OCI-LY7 (cell line): ENCODE results near the gene OPALIN. TPM values are rescaled to one million over a fixed set of nuclear protein-coding genes. Genes with fewer than 3 reads are reported as not detected.
"Not testable (repeated sequence)": the region's sequence is repeated elsewhere in the genome, so short reads cannot be mapped to it uniquely, and the experiment has no call there.

Experiments used
- BruUV-seq: library from RNA; stranded (reverse); fragments of 400-500 nt; replicated peaks from 2 replicates; lab custom pipeline; 2021; lab: Mats Ljungman, UMichigan
- CTCF ChIA-PET: fragments of 300-600 bp; sonication (Branson Sonifier 250); formaldehyde crosslinking; loops from one replicate; lab custom pipeline; 2022; ENCODE audit warnings: antibody characterized with exemption; ENCODE audit not compliant: unreplicated experiment; lab: Charles Lee
- POLR2A ChIA-PET: fragments of 300-600 bp; sonication (Branson Sonifier 250); formaldehyde crosslinking; loops from one replicate; lab custom pipeline; 2022; ENCODE audit warnings: antibody characterized with exemption; lab: Charles Lee
- DNase-seq: peaks from one replicate; pipeline ENCODE4 v3.0.0-alpha.2; 2015; ENCODE audit warnings: low spot score
- H2AFZ ChIP-seq: fragments of 200-600 bp; sonication (generic), shearing (Covaris generic); 2 replicates; pipeline ENCODE4 v1.6.1; 2014; ENCODE audit warnings: mild to moderate bottlenecking, antibody characterized with exemption, low read length, moderate library complexity
- H3K27ac ChIP-seq: fragments of 200-600 bp; sonication (generic); 2 replicates; pipeline ENCODE4 v1.5.1; 2014; ENCODE audit warnings: mixed run types, low read depth, mild to moderate bottlenecking, moderate library complexity, low read length, inconsistent platforms; ENCODE audit not compliant: poor library complexity, severe bottlenecking
- H3K36me3 ChIP-seq: fragments of 200-600 bp; sonication (generic); 2 replicates; pipeline ENCODE4 v1.6.1; 2014; ENCODE audit warnings: mild to moderate bottlenecking, antibody characterized with exemption, low read length, moderate library complexity, mixed read lengths; ENCODE audit not compliant: insufficient read depth
- H3K4me1 ChIP-seq: fragments of 200-600 bp; sonication (generic); 2 replicates; pipeline ENCODE4 v1.5.1; 2014; ENCODE audit warnings: mild to moderate bottlenecking, low read length; ENCODE audit not compliant: insufficient read depth, poor library complexity, severe bottlenecking
- H3K4me2 ChIP-seq: fragments of 200-600 bp; sonication (generic); 2 replicates; pipeline ENCODE4 v1.6.1; 2014; ENCODE audit warnings: mild to moderate bottlenecking, low read length
- H3K4me3 ChIP-seq: fragments of 200-600 bp; sonication (generic); 2 replicates; pipeline ENCODE4 v1.5.1; 2014; ENCODE audit warnings: mild to moderate bottlenecking, low read depth, low read length; ENCODE audit not compliant: poor library complexity, severe bottlenecking
- H3K79me2 ChIP-seq: fragments of 200-600 bp; sonication (generic); 2 replicates; pipeline ENCODE4 v1.6.1; 2016; ENCODE audit warnings: low read depth, mild to moderate bottlenecking, low read length, moderate library complexity, mixed read lengths; ENCODE audit not compliant: insufficient read depth
- H3K9me2 ChIP-seq: fragments of 200-600 bp; sonication (generic); 2 replicates; pipeline ENCODE4 v1.6.1; 2016; ENCODE audit warnings: mild to moderate bottlenecking, low read length, mixed read lengths; ENCODE audit not compliant: insufficient read depth
- H3K9me3 ChIP-seq: fragments of 200-600 bp; sonication (generic); 2 replicates; pipeline ENCODE4 v1.6.1; 2014; ENCODE audit warnings: mild to moderate bottlenecking, mixed run types, low read length, mixed read lengths
- H4K20me1 ChIP-seq: fragments of 200-600 bp; sonication (generic); 2 replicates; pipeline ENCODE4 v1.6.1; 2014; ENCODE audit warnings: mild to moderate bottlenecking, antibody characterized with exemption, low read length, moderate library complexity, mixed read lengths; ENCODE audit not compliant: insufficient read depth
- CTCF ChIP-seq: fragments of 200-600 bp; sonication (generic); conservative IDR thresholded peaks from 2 replicates; pipeline ENCODE4 v1.5.1; 2014; ENCODE audit warnings: mild to moderate bottlenecking, antibody characterized with exemption, low read length, moderate library complexity, mixed read lengths
- EZH2phosphoT487 ChIP-seq: fragments of 200-600 bp; sonication (generic); IDR thresholded peaks from 2 replicates; pipeline ENCODE4 v1.6.1; 2018; ENCODE audit warnings: low read depth, borderline replicate concordance, mild to moderate bottlenecking, mixed run types, antibody characterized with exemption, low read length, moderate library complexity, mixed read lengths
- intact Hi-C: fragments of 100-400 bp; cut with micrococcal nuclease; formaldehyde crosslinking; loops from one replicate; pipeline ENCODE4 v1.10.0; 2022; ENCODE audit not compliant: unreplicated experiment
- total RNA-seq, 2 experiments: library from RNA; depleted of rRNA in 1 of 2; stranded (reverse); fragments of >200 nt in 1 of 2; shearing (Covaris generic) in 1 of 2; gene quantifications; 2 replicates each; pipeline ENCODE4 v1.2.3, GENCODE V29; 2014 to 2022

OPALIN gene
- total RNA-seq, 2 experiments from 2014 or later, result not detected

- H3K27ac ChIP-seq, result no peak overlapping the region
- BruUV-seq, result no TSS peak
- H2AFZ ChIP-seq, result no peak overlapping the region
- no peak for DNase-seq
- no peaks in the 10 kb centered on the region for H3K9me2 ChIP-seq
- H3K79me2 ChIP-seq, result no peaks in the 10 kb centered on the region
- TF ChIP-seq CTCF, result no peak
- TF ChIP-seq EZH2phosphoT487, result no peak
- H3K9me3 ChIP-seq, result no peaks in the 10 kb centered on the region
- intact Hi-C loops, result loop anchor here (10.0 kb wide), 1 partner anchor 445 kb away; no protein-coding TSS in a partner anchor
- ChIA-PET CTCF (interaction anchor here (0.7 kb wide), 1 partner anchor 10 kb away, joined by 5 read pairs; no protein-coding TSS in a partner anchor), POLR2A (interaction anchor here (0.9 to 1.2 kb wide), 3 partner anchors 10 to 275 kb away, joined by 3 read pairs; no protein-coding TSS in a partner anchor)
- H3K36me3 ChIP-seq, result no peaks in the 10 kb centered on the region
- no peak overlapping the region for H3K4me3 ChIP-seq
- H4K20me1 ChIP-seq, result no peaks in the 10 kb centered on the region
- no peak overlapping the region for H3K4me2 ChIP-seq
- H3K4me1 ChIP-seq, result peaks cover 29% of the 10 kb centered on the region
Measured at GRCh38 chr10:96309628-96310320, 49.0 kb downstream of the OPALIN start.

GRCh38 chr10:96308854-96309253, 49.9 kb downstream of the OPALIN start:
- not testable (repeated sequence) for H3K27ac ChIP-seq
- POLR2A ChIA-PET, result interaction anchor here (1.7 kb wide), 1 partner anchor 17 kb away, joined by 7 read pairs; no protein-coding TSS in a partner anchor

GRCh38 chr10:96306516-96306915, 52.3 kb downstream of the OPALIN start:
- BruUV-seq, result no TSS peak
- Histone ChIP-seq H4K20me1 (no peaks in the 10 kb centered on the region), H3K36me3 (no peaks in the 10 kb centered on the region), H3K4me1 (peaks cover 36% of the 10 kb centered on the region), H3K4me2 (peak overlapping the region; percentile 68), H3K9me3 (no peaks in the 10 kb centered on the region), H3K79me2 (no peaks in the 10 kb centered on the region), H2AFZ (peak overlapping the region; percentile 80), H3K9me2 (no peaks in the 10 kb centered on the region), H3K27ac (peak overlapping the region; percentile 42), H3K4me3 (peak overlapping the region; percentile 29)
- intact Hi-C loops, result no loop called here
- CTCF ChIA-PET, result interaction anchor here (0.9 to 1.3 kb wide), 2 partner anchors 11 to 12 kb away, joined by 4 read pairs; no protein-coding TSS in a partner anchor
- TF ChIP-seq CTCF, result no peak
- no peak for TF ChIP-seq EZH2phosphoT487
- POLR2A ChIA-PET, result interaction anchor here (0.7 to 1.7 kb wide), 11 partner anchors 9 to 217 kb away, joined by 3 to 11 read pairs (median 5); no protein-coding TSS in a partner anchor
- peak; percentile 88 for DNase-seq

More at GRCh38 chr10:96308854-96309253, 49.9 kb downstream of the OPALIN start:
- H3K9me3 ChIP-seq, DNase-seq, H3K36me3 ChIP-seq, CTCF ChIA-PET, intact Hi-C loops, H3K4me3 ChIP-seq, H2AFZ ChIP-seq, BruUV-seq, H4K20me1 ChIP-seq, H3K4me2 ChIP-seq, H3K9me2 ChIP-seq, H3K79me2 ChIP-seq: not testable (repeated sequence)
- peaks cover 36% of the 10 kb centered on the region for H3K4me1 ChIP-seq
